CD14-positive monocyte (primary cell): ENCODE results near the gene CCNL2. TPM values are rescaled to one million over a fixed set of nuclear protein-coding genes. Genes with fewer than 3 reads are reported as not detected.

Experiments
- DNase-seq, 3 donors: peaks; one replicate each; pipeline ENCODE4 v3.0.0-alpha.2; 2011 to 2022
- H2AFZ ChIP-seq: 2 replicates; pipeline ENCODE4 v1.6.0; 2012; ENCODE audit warnings: mild to moderate bottlenecking, low read depth, low read length, inconsistent platforms; ENCODE audit not compliant: insufficient read depth, poor library complexity, severe bottlenecking
- H3K27ac ChIP-seq, 2 donors: 1 replicate in 1 of 2; 2 replicates in 1 of 2; pipeline ENCODE4 v1.5.1; 2012 to 2013; ENCODE audit warnings: low read length in 2 of 2, control low read depth in 1 of 2, inconsistent platforms in 1 of 2, low read depth in 1 of 2, mild to moderate bottlenecking in 1 of 2
- H3K27me3 ChIP-seq, 2 donors: one replicate each; pipeline versions ENCODE4 v1.6.0 to v1.6.1; 2011 to 2013; ENCODE audit warnings: low read length in 2 of 2; ENCODE audit not compliant: control insufficient read depth in 2 of 2, insufficient read depth in 2 of 2
- H3K36me3 ChIP-seq, 2 donors: replicated peaks in 1 of 2; 1 replicate in 1 of 2; 2 replicates in 1 of 2; pipeline versions ENCODE4 v1.5.1 to v1.6.1; 2012 to 2013; ENCODE audit warnings: low read length in 2 of 2, control low read depth in 1 of 2, inconsistent platforms in 1 of 2, mild to moderate bottlenecking in 1 of 2; ENCODE audit not compliant: insufficient read depth in 2 of 2, control insufficient read depth in 1 of 2
- H3K4me1 ChIP-seq, 2 donors: 1 replicate in 1 of 2; 2 replicates in 1 of 2; pipeline versions ENCODE4 v1.5.1 to v1.6.1; 2012 to 2013; ENCODE audit warnings: low read length in 2 of 2, control low read depth in 1 of 2, inconsistent platforms in 1 of 2, mild to moderate bottlenecking in 1 of 2, moderate library complexity in 1 of 2; ENCODE audit not compliant: insufficient read depth in 2 of 2, control insufficient read depth in 1 of 2
- H3K4me2 ChIP-seq: replicated peaks from 2 replicates; pipeline ENCODE3; 2012; ENCODE audit warnings: low read length, moderate library complexity, mild to moderate bottlenecking; ENCODE audit not compliant: poor library complexity, severe bottlenecking; ENCODE audit errors: extremely low read depth
- H3K4me3 ChIP-seq, 3 experiments: fragments of 200-600 bp in 1 of 3; sonication (generic) in 1 of 3; replicated peaks in 1 of 3; 1 replicate in 2 of 3; 2 replicates in 1 of 3; pipeline ENCODE4 v1.5.1; 2011 to 2013; ENCODE audit warnings: low read length in 3 of 3, mild to moderate bottlenecking in 3 of 3, control low read depth in 2 of 3, low read depth in 2 of 3, inconsistent platforms in 1 of 3, moderate library complexity in 1 of 3
- H3K79me2 ChIP-seq: 2 replicates; pipeline ENCODE4 v1.6.0; 2012; ENCODE audit warnings: mild to moderate bottlenecking, control low read depth, inconsistent platforms, low read length, moderate library complexity; ENCODE audit not compliant: insufficient read depth
- H3K9ac ChIP-seq: 2 replicates; pipeline ENCODE4 v1.6.0; 2017; ENCODE audit warnings: low read length, mild to moderate bottlenecking; ENCODE audit not compliant: insufficient read depth, poor library complexity, severe bottlenecking
- H3K9me3 ChIP-seq, 2 donors: replicated peaks in 1 of 2; 1 replicate in 1 of 2; 2 replicates in 1 of 2; pipeline versions ENCODE4 v1.5.1 to v1.6.1; 2012 to 2013; ENCODE audit warnings: low read length in 2 of 2, control low read depth in 1 of 2; ENCODE audit not compliant: control insufficient read depth in 1 of 2, insufficient read depth in 1 of 2
- H4K20me1 ChIP-seq: 2 replicates; pipeline ENCODE4 v1.6.0; 2012; ENCODE audit warnings: mild to moderate bottlenecking, low read length, control low read depth, moderate library complexity; ENCODE audit not compliant: insufficient read depth
- H3K27ac Mint-ChIP-seq, 7 donors: one replicate each; pipeline ENCODE4 v1.8.0; 2020; ENCODE audit warnings: mild to moderate bottlenecking in 7 of 7, mixed read lengths in 7 of 7, moderate library complexity in 6 of 7, inconsistent platforms in 2 of 7
- H3K27me3 Mint-ChIP-seq, 3 donors: one replicate each; pipeline ENCODE4 v1.8.0; 2021 to 2022; ENCODE audit warnings: low read depth in 3 of 3, mild to moderate bottlenecking in 3 of 3, mixed read lengths in 3 of 3, moderate library complexity in 3 of 3, inconsistent platforms in 1 of 3
- H3K36me3 Mint-ChIP-seq, 2 donors: one replicate each; pipeline ENCODE4 v1.8.0; 2020; ENCODE audit warnings: mixed read lengths in 2 of 2, inconsistent platforms in 1 of 2, mild to moderate bottlenecking in 1 of 2
- H3K4me1 Mint-ChIP-seq: one replicate; pipeline ENCODE4 v1.8.0; 2020; ENCODE audit warnings: mild to moderate bottlenecking, mixed read lengths
- H3K4me3 Mint-ChIP-seq, 2 donors: one replicate each; pipeline ENCODE4 v1.8.0; 2020; ENCODE audit warnings: mild to moderate bottlenecking in 2 of 2, mixed read lengths in 2 of 2, moderate library complexity in 1 of 2
- H3K9me3 Mint-ChIP-seq, 7 donors: one replicate each; pipeline ENCODE4 v1.8.0; 2020 to 2022; ENCODE audit warnings: mixed read lengths in 7 of 7, mild to moderate bottlenecking in 6 of 7, moderate library complexity in 6 of 7, inconsistent platforms in 2 of 7
- WGBS: methylation state at CpG from one replicate; pipeline ENCODE4 v1.1.5; 2013; ENCODE audit warnings: missing lambda C conversion rate; ENCODE audit not compliant: insufficient coverage; 5-methylcytosine and 5-hydroxymethylcytosine counted together
- intact Hi-C, 2 donors: fragments of 100-400 bp; cut with micrococcal nuclease; formaldehyde crosslinking; loops; one replicate each; pipeline versions ENCODE4 v1.15.0 to v1.15.1; 2023
- polyA plus RNA-seq, 3 donors: library from polyadenylated mRNA; depleted of rRNA in 1 of 3; unstranded in 2 of 3; stranded (reverse) in 1 of 3; fragments of 300-500 nt in 2 of 3; fragments of >200 nt in 1 of 3; fragmentation: Illumina TruSeq in 2 of 3; gene quantifications; 1 replicate in 2 of 3; 2 replicates in 1 of 3; pipeline ENCODE4 v1.2.3, GENCODE V29; 2012 to 2021
- TF ChIP-seq, protein P1 (sequence below): fragments of 200-600 bp; IDR thresholded peaks from one replicate; pipeline ENCODE4 v1.8.0; 2022; ENCODE audit warnings: antibody characterized with exemption, mild to moderate bottlenecking

CCNL2 gene
- polyA plus RNA-seq, 3 donors, result 8.6 to 178 (median 10.4) TPM

DNA sequence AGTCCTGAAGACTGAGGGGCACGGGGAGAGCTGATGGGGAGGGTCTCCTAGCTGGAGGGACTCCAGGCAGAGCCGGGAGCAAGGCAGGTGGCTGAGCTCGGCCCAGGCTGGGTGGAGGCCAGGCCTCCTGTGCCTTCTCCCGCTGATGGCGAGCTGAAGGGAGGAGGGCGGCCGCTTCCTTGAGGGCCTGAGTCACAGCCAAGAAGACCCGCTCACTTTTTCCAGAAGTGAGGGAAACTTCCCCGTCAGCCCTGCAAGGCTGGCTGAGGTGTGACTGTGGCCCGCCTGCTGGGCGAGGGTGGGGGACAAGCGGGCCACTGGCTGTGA, 34.6 kb upstream of the CCNL2 start:
- H2AFZ ChIP-seq, result no peak overlapping the region
- peak overlapping the region in 1 of 2 donors; percentile 30 for H3K4me3 Mint-ChIP-seq
- H3K4me3 ChIP-seq, result no peak overlapping the region
- no peak overlapping the region for H3K27ac Mint-ChIP-seq
- TF ChIP-seq, protein P1, sequence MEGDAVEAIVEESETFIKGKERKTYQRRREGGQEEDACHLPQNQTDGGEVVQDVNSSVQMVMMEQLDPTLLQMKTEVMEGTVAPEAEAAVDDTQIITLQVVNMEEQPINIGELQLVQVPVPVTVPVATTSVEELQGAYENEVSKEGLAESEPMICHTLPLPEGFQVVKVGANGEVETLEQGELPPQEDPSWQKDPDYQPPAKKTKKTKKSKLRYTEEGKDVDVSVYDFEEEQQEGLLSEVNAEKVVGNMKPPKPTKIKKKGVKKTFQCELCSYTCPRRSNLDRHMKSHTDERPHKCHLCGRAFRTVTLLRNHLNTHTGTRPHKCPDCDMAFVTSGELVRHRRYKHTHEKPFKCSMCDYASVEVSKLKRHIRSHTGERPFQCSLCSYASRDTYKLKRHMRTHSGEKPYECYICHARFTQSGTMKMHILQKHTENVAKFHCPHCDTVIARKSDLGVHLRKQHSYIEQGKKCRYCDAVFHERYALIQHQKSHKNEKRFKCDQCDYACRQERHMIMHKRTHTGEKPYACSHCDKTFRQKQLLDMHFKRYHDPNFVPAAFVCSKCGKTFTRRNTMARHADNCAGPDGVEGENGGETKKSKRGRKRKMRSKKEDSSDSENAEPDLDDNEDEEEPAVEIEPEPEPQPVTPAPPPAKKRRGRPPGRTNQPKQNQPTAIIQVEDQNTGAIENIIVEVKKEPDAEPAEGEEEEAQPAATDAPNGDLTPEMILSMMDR, result no peak
- H3K9me3 Mint-ChIP-seq, result peaks cover 0 to 8% (median 0%) of the 10 kb centered on the region in 7 donors
- WGBS, result 0% methylated on average over 9 of the region's 12 CpGs
- H3K4me1 ChIP-seq, result peaks cover 8 to 18% of the 10 kb centered on the region in 2 donors
- DNase-seq, result peak in 1 of 3 donors; percentile 23
- peaks cover 19 to 67% of the 10 kb centered on the region in 2 donors for H3K27me3 ChIP-seq
- H3K9ac ChIP-seq, result no peak overlapping the region
- H4K20me1 ChIP-seq, result no peaks in the 10 kb centered on the region
- no peak overlapping the region for H3K27ac ChIP-seq
- H3K79me2 ChIP-seq, result no peaks in the 10 kb centered on the region
- H3K9me3 ChIP-seq, result peaks cover 0 to 6% of the 10 kb centered on the region in 2 donors
- peaks cover 1 to 2% of the 10 kb centered on the region in 2 donors for H3K36me3 Mint-ChIP-seq
- peaks cover 44 to 95% (median 62%) of the 10 kb centered on the region in 3 donors for H3K27me3 Mint-ChIP-seq
- H3K36me3 ChIP-seq, result no peaks in the 10 kb centered on the region
- no peak overlapping the region for H3K4me2 ChIP-seq
- intact Hi-C loops, result no loop called here
- H3K4me1 Mint-ChIP-seq, result peaks cover 12% of the 10 kb centered on the region

DNA sequence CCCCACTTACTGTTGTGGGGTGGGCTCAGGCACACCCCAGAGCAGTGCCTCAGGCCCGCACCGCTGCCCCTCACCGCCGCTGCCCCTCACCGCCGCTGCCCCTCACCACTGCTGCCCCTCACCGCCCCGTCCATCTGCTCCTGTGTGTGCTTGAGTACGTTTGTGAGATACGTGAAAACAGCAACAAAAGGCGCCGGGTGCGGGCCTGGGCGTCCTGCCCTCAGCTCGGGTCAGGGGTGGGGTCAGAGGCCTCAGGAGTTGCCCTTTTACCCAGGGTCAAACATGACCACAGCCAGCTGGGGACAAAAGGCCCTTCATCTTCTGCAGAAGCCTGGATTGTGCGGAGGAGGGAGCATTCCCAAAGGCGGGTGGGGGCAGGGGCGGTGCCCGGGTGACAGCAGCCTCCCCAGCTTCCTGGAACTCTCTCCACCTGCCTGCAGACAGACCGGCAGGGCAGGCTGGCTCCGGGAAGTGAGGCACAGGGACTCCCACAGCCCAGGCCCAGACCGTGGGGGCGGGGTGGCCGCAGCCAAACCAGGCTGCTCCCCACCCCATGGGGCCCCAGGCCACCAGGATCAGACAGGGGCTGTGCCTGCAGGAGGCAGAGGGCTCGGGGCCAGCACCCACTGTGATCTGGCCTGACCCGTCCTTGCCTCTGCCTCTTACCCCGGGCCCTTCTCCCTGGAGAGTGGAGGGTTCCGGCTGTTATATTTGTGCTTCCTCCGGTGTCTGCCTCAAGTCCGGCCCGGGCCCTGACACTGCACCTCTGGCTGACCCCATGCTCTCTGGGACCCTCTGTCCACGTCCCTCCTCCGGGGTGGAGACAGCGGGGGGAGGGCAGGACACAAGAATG, 34.0 kb upstream of the CCNL2 start:
- no peaks in the 10 kb centered on the region for H4K20me1 ChIP-seq
- no peaks in the 10 kb centered on the region for H3K79me2 ChIP-seq
- H3K27ac ChIP-seq, result no peak overlapping the region
- H2AFZ ChIP-seq, result no peak overlapping the region
- Mint-ChIP-seq H3K27me3 (peaks cover 47 to 95% (median 66%) of the 10 kb centered on the region in 3 donors), H3K27ac (no peak overlapping the region), H3K4me3 (peak overlapping the region in 1 of 2 donors; percentile 46), H3K9me3 (peaks cover 0 to 9% (median 0%) of the 10 kb centered on the region in 7 donors), H3K4me1 (peaks cover 12% of the 10 kb centered on the region), H3K36me3 (peaks cover 1 to 2% of the 10 kb centered on the region in 2 donors)
- no peak overlapping the region for H3K9ac ChIP-seq
- no peak overlapping the region for H3K4me2 ChIP-seq
- TF ChIP-seq, protein P1, result no peak
- no peaks in the 10 kb centered on the region for H3K36me3 ChIP-seq
- H3K4me1 ChIP-seq, result peaks cover 8 to 18% of the 10 kb centered on the region in 2 donors
- WGBS, result 44% methylated on average over 28 of the region's 34 CpGs
- no peak overlapping the region for H3K4me3 ChIP-seq
- intact Hi-C loops, result no loop called here
- peaks cover 0 to 6% of the 10 kb centered on the region in 2 donors for H3K9me3 ChIP-seq
- H3K27me3 ChIP-seq, result peaks cover 19 to 72% of the 10 kb centered on the region in 2 donors
- DNase-seq, result no peak
